Endodermal cell (in vitro differentiated cells): ENCODE results near the gene EYA2. TPM values are rescaled to one million over a fixed set of nuclear protein-coding genes. Genes with fewer than 3 reads are reported as not detected.

Experiments used
- DNase-seq: peaks from one replicate; pipeline ENCODE4 v3.0.0-alpha.2; 2017
- H3K27ac ChIP-seq: 2 replicates; pipeline ENCODE4 v1.5.1; 2013; ENCODE audit warnings: mild to moderate bottlenecking, low read depth, low read length, moderate library complexity
- H3K27me3 ChIP-seq: 2 replicates; pipeline ENCODE4 v1.6.1; 2013; ENCODE audit warnings: mild to moderate bottlenecking, low read length, moderate library complexity; ENCODE audit not compliant: insufficient read depth, control insufficient read depth, poor library complexity, severe bottlenecking
- H3K36me3 ChIP-seq: 2 replicates; pipeline ENCODE4 v1.7.0; 2013; ENCODE audit warnings: mild to moderate bottlenecking, low read length, moderate library complexity; ENCODE audit not compliant: control insufficient read depth, insufficient read depth
- H3K4me1 ChIP-seq: one replicate; pipeline ENCODE4 v1.7.0; 2013; ENCODE audit warnings: low read length; ENCODE audit not compliant: control insufficient read depth, insufficient read depth
- H3K4me3 ChIP-seq: 2 replicates; pipeline ENCODE4 v1.5.1; 2013; ENCODE audit warnings: mild to moderate bottlenecking, low read length, moderate library complexity
- H3K9ac ChIP-seq: 2 replicates; pipeline ENCODE4 v1.6.1; 2013; ENCODE audit warnings: mild to moderate bottlenecking, low read length, moderate library complexity; ENCODE audit not compliant: poor library complexity, severe bottlenecking; ENCODE audit errors: extremely low read depth
- H3K9me3 ChIP-seq: 2 replicates; pipeline ENCODE4 v1.6.1; 2013; ENCODE audit warnings: mild to moderate bottlenecking, low read length, moderate library complexity; ENCODE audit not compliant: control insufficient read depth
- H3K27ac Mint-ChIP-seq: 2 replicates; pipeline ENCODE4 v1.8.0; 2020; ENCODE audit warnings: mixed read lengths
- H3K27me3 Mint-ChIP-seq: 2 replicates; pipeline ENCODE4 v1.8.0; 2021; ENCODE audit warnings: mild to moderate bottlenecking, mixed read lengths; ENCODE audit not compliant: insufficient read depth
- H3K36me3 Mint-ChIP-seq: 2 replicates; pipeline ENCODE4 v1.8.0; 2020; ENCODE audit warnings: low read depth, mixed read lengths
- H3K4me1 Mint-ChIP-seq: 2 replicates; pipeline ENCODE4 v1.8.0; 2020; ENCODE audit warnings: mixed read lengths
- H3K4me3 Mint-ChIP-seq: 2 replicates; pipeline ENCODE4 v1.8.0; 2020; ENCODE audit warnings: mild to moderate bottlenecking, moderate library complexity, mixed read lengths
- H3K9me3 Mint-ChIP-seq: 2 replicates; pipeline ENCODE4 v1.8.0; 2020; ENCODE audit warnings: mild to moderate bottlenecking, mixed read lengths
- CTCF ChIP-seq: fragments of 200-600 bp; sonication (generic); conservative IDR thresholded peaks from 2 replicates; pipeline ENCODE4 v1.5.0; 2021; ENCODE audit warnings: antibody characterized with exemption, mild to moderate bottlenecking
- WGBS, 2 experiments: methylation state at CpG; one replicate each; pipeline versions ENCODE4 v1.1.5 to v1.1.7; 2013; ENCODE audit warnings: missing lambda C conversion rate in 2 of 2, mixed read lengths in 1 of 2; ENCODE audit not compliant: insufficient coverage in 1 of 2, insufficient read length in 1 of 2; 5-methylcytosine and 5-hydroxymethylcytosine counted together
- total RNA-seq, 2 donors: library from RNA; stranded (reverse); fragmentation: NEBNext Ultra II Directional in 1 of 2; extraction: Animal tissue kit (Norgen Biotek cat#: 25700) in 1 of 2; gene quantifications; 2 replicates in 1 of 2; 3 replicates in 1 of 2; pipeline ENCODE4 v1.2.1, GENCODE V29; 2021

EYA2 gene
- total RNA-seq, 2 donors from 2014 or later: 9.1 to 18.0 TPM

GRCh38 chr20:47099825-47100441 is 205.3 kb downstream of the EYA2 start:
- Mint-ChIP-seq H3K9me3 (peaks cover 43% of the 10 kb centered on the region), H3K4me3 (no peak overlapping the region), H3K27me3 (no peaks in the 10 kb centered on the region), H3K36me3 (peaks cover 88% of the 10 kb centered on the region), H3K4me1 (no peaks in the 10 kb centered on the region), H3K27ac (no peak overlapping the region)
- WGBS, 2 experiments: 91% methylated on average over 6 of the region's 6 CpGs; no CpG with 5 or more reads in 1 of the 2 experiments
- peaks cover 81% of the 10 kb centered on the region for H3K36me3 ChIP-seq
- no peak overlapping the region for H3K9ac ChIP-seq
- DNase-seq: no peak
- H3K27me3 ChIP-seq: no peaks in the 10 kb centered on the region
- peaks cover 43% of the 10 kb centered on the region for H3K9me3 ChIP-seq
- H3K27ac ChIP-seq: no peak overlapping the region
- H3K4me1 ChIP-seq: no peaks in the 10 kb centered on the region
- no peak for TF ChIP-seq CTCF
- H3K4me3 ChIP-seq: no peak overlapping the region

GRCh38 chr20:47102629-47103028 is 208.0 kb downstream of the EYA2 start:
- Histone ChIP-seq H3K4me1 (no peaks in the 10 kb centered on the region), H3K9ac (no peak overlapping the region), H3K27ac (no peak overlapping the region), H3K27me3 (no peaks in the 10 kb centered on the region), H3K4me3 (no peak overlapping the region), H3K36me3 (peaks cover 80% of the 10 kb centered on the region), H3K9me3 (peaks cover 24% of the 10 kb centered on the region)
- no peak for DNase-seq
- no peak for TF ChIP-seq CTCF
- H3K4me1 Mint-ChIP-seq: no peaks in the 10 kb centered on the region
- H3K4me3 Mint-ChIP-seq: no peak overlapping the region
- H3K9me3 Mint-ChIP-seq: peaks cover 34% of the 10 kb centered on the region
- no peak overlapping the region for H3K27ac Mint-ChIP-seq
- WGBS, 2 experiments: 91 to 100% methylated on average over 1 to 2 of the region's 2 CpGs
- peaks cover 1% of the 10 kb centered on the region for H3K27me3 Mint-ChIP-seq
- H3K36me3 Mint-ChIP-seq: peaks cover 83% of the 10 kb centered on the region

GRCh38 chr20:47106786-47107185 is 212.1 kb downstream of the EYA2 start:
- no peak for TF ChIP-seq CTCF
- DNase-seq: no peak
- Histone ChIP-seq H3K36me3 (peaks cover 72% of the 10 kb centered on the region), H3K4me3 (no peak overlapping the region), H3K9me3 (peaks cover 45% of the 10 kb centered on the region), H3K9ac (no peak overlapping the region), H3K4me1 (no peaks in the 10 kb centered on the region), H3K27ac (no peak overlapping the region), H3K27me3 (no peaks in the 10 kb centered on the region)
- peaks cover 34% of the 10 kb centered on the region for H3K9me3 Mint-ChIP-seq
- H3K27ac Mint-ChIP-seq: no peak overlapping the region
- peaks cover 63% of the 10 kb centered on the region for H3K36me3 Mint-ChIP-seq
- 76 to 78% methylated on average over 5 to 7 of the region's 7 CpGs for WGBS, 2 experiments
- no peak overlapping the region for H3K4me3 Mint-ChIP-seq
- H3K27me3 Mint-ChIP-seq: peaks cover 5% of the 10 kb centered on the region
- H3K4me1 Mint-ChIP-seq: no peaks in the 10 kb centered on the region
